Measurements from ENCODE around the gene RPL4.

DNA sequence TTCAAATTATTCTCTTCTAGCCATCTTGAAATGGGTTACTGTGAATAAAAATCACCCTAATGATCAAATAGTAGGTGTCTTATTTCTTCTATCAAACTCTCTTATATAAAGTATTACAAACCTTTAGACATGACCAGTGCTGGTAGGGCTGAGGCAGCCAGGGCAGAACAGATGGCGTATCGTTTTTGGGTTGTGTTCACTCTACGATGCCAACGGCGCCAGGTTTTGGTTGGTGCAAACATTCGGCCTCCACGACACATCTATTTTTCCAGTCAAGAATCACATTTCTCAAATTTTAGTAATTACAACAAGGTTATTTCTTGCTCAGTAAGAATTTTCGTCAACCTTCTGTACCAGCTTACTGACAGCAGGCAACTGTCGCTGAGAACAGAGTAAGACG lies 2.2 kb downstream of the RPL4 start:
- TF ChIP-seq POLR2AphosphoS5 (IDR thresholded peaks at IDR 0.05; ENCODE audit: borderline replicate concordance, low read depth, low read length) (no peak), EZH2 (IDR thresholded peaks at IDR 0.05) (no peak), FOXP2 (optimal IDR thresholded peaks at IDR 0.05; ENCODE audit: control extremely low read depth, extremely low read length, insufficient read depth) (no peak)
